ENCODE results near the gene SLCO1A2. TPM values are rescaled to one million over a fixed set of nuclear protein-coding genes. Genes with fewer than 3 reads are reported as not detected.

The SLCO1A2 gene
- total and polyA plus RNA-seq, 2 of the 13 experiments (the other 11 are each of a cell fraction or from before 2014, with no cell fraction given): not detected

DNA sequence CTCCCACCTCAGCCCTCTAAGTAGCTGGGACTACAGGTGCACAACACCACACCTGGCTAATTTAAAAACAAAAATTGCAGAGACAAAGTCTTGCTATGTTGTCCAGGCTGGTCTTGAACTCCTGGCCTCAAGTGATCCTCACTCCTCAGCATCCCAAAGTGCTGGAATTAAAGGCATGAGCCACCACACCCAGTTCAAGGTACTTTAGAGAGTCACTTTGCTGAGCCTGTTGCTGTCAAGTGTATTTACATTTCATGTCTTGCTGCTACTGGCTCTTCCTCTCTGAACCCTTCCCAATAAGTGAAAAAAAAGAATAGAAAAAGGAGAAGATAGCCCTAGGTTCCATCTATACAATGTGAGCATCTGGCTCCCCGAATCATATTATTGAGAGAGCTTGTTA is 38.4 kb downstream of the SLCO1A2 start (continued):
- TF ChIP-seq, protein P1, sequence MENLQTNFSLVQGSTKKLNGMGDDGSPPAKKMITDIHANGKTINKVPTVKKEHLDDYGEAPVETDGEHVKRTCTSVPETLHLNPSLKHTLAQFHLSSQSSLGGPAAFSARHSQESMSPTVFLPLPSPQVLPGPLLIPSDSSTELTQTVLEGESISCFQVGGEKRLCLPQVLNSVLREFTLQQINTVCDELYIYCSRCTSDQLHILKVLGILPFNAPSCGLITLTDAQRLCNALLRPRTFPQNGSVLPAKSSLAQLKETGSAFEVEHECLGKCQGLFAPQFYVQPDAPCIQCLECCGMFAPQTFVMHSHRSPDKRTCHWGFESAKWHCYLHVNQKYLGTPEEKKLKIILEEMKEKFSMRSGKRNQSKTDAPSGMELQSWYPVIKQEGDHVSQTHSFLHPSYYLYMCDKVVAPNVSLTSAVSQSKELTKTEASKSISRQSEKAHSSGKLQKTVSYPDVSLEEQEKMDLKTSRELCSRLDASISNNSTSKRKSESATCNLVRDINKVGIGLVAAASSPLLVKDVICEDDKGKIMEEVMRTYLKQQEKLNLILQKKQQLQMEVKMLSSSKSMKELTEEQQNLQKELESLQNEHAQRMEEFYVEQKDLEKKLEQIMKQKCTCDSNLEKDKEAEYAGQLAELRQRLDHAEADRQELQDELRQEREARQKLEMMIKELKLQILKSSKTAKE (CRISPR knock-in tag; IDR thresholded peaks at IDR 0.05; ENCODE audit: borderline replicate concordance): no peak
- TF ChIP-seq, protein P2, sequence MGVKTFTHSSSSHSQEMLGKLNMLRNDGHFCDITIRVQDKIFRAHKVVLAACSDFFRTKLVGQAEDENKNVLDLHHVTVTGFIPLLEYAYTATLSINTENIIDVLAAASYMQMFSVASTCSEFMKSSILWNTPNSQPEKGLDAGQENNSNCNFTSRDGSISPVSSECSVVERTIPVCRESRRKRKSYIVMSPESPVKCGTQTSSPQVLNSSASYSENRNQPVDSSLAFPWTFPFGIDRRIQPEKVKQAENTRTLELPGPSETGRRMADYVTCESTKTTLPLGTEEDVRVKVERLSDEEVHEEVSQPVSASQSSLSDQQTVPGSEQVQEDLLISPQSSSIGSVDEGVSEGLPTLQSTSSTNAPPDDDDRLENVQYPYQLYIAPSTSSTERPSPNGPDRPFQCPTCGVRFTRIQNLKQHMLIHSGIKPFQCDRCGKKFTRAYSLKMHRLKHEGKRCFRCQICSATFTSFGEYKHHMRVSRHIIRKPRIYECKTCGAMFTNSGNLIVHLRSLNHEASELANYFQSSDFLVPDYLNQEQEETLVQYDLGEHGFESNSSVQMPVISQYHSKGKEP (CRISPR knock-in tag; IDR thresholded peaks at IDR 0.05): no peak
- TF ChIP-seq, protein P3, sequence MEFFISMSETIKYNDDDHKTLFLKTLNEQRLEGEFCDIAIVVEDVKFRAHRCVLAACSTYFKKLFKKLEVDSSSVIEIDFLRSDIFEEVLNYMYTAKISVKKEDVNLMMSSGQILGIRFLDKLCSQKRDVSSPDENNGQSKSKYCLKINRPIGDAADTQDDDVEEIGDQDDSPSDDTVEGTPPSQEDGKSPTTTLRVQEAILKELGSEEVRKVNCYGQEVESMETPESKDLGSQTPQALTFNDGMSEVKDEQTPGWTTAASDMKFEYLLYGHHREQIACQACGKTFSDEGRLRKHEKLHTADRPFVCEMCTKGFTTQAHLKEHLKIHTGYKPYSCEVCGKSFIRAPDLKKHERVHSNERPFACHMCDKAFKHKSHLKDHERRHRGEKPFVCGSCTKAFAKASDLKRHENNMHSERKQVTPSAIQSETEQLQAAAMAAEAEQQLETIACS (CRISPR knock-in tag; IDR thresholded peaks at IDR 0.05): no peak
- TF ChIP-seq ZNF7 (CRISPR knock-in tag; IDR thresholded peaks at IDR 0.05): no peak
- TF ChIP-seq DMAP1 (CRISPR knock-in tag; IDR thresholded peaks at IDR 0.05): no peak
- TF ChIP-seq TBP (CRISPR knock-in tag; IDR thresholded peaks at IDR 0.05): no peak

DNA sequence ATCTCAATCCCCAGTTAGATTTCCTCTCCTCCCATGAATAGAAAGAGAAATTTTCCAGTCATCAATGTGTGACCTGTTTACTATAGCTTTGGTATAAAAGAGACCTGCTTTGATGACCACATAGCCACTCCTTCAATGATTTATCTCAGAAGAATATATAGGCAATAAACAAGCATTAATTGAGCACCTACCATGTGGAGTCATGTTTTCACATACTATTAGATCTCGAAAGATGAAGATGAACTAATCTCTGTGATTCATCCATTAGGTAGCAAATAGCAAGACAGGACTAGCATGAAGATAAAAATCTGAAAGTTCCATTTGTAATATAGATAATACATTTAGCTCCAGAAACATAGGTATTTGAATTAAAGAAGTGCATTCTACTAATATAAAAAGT is 40.5 kb downstream of the SLCO1A2 start:
- 0% methylated on average over 1 of the region's 1 CpG for WGBS (ENCODE audit: low lambda C conversion rate)
- Histone ChIP-seq H2AFZ (ENCODE audit: low read length) (no peak overlapping the region), H4K20me1 (ENCODE audit: insufficient read depth, low read length) (no peaks in the 10 kb centered on the region), H3K4me2 (ENCODE audit: low read depth, low read length) (no peak overlapping the region), H3K9me3 (ENCODE audit: low read length) (no peaks in the 10 kb centered on the region), H3K27ac (ENCODE audit: extremely low read length, insufficient read depth, low read length) (no peak overlapping the region), H3K79me2 (ENCODE audit: insufficient read depth, low read length) (no peaks in the 10 kb centered on the region), H3K9ac (ENCODE audit: insufficient read depth, low read depth, low read length) (no peak overlapping the region), H3K27me3 (ENCODE audit: control insufficient read depth in 1 of 2, insufficient read depth in 2 of 2, low read length in 2 of 2) (no peaks in the 10 kb centered on the region), H3K36me3 (replicated peaks in 1 of 2; ENCODE audit: control insufficient read depth in 1 of 2, insufficient read depth in 2 of 2, low read length in 2 of 2) (no peaks in the 10 kb centered on the region), H3K4me3 (replicated peaks in 1 of 3; ENCODE audit: insufficient read depth in 1 of 3, low read depth in 2 of 3, low read length in 3 of 3) (no peak overlapping the region), H3K4me1 (ENCODE audit: insufficient read depth, low read length) (no peaks in the 10 kb centered on the region)
- no TSS peak for BruUV-seq (replicated peaks)
- TF ChIP-seq, protein P4, sequence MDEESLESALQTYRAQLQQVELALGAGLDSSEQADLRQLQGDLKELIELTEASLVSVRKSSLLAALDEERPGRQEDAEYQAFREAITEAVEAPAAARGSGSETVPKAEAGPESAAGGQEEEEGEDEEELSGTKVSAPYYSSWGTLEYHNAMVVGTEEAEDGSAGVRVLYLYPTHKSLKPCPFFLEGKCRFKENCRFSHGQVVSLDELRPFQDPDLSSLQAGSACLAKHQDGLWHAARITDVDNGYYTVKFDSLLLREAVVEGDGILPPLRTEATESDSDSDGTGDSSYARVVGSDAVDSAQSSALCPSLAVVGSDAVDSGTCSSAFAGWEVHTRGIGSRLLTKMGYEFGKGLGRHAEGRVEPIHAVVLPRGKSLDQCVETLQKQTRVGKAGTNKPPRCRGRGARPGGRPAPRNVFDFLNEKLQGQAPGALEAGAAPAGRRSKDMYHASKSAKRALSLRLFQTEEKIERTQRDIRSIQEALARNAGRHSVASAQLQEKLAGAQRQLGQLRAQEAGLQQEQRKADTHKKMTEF (CRISPR knock-in tag; IDR thresholded peaks at IDR 0.05): no peak
- TF ChIP-seq MLLT10 (CRISPR knock-in tag; IDR thresholded peaks at IDR 0.05): no peak
- FAIRE-seq (no peak), ATAC-seq (no peak), DNase-seq (ENCODE audit: low spot score) (no peak)
- ChIA-PET CTCF (ENCODE audit: low intra/inter-chr PET ratio, low total read pairs) (no interaction called here), POLR2A (no interaction called here)
- in situ Hi-C loops (cut with HindIII; ENCODE audit: extremely low pct_ligation_motif_present, low pct_unique_long_range_greater_than_20kb): no loop called here
- intact Hi-C loops (cut with micrococcal nuclease; ENCODE audit: unreplicated experiment): no loop called here
